GM10248 (cell line): ENCODE measurements around the gene OXER1.
"Not testable (repeated sequence)": the region's sequence is repeated elsewhere in the genome, so short reads cannot be mapped to it uniquely, and the experiment has no call there.

ENCODE experiments used
- CTCF ChIA-PET: fragments of 300-600 bp; sonication (Branson Sonifier 250); formaldehyde crosslinking; extraction: SDS; loops from one replicate; lab custom pipeline; 2021; ENCODE audit warnings: antibody characterized with exemption; lab: Yijun Ruan, JAX
- POLR2A ChIA-PET: fragments of 350-650 bp; sonication (Branson Sonifier 250); formaldehyde crosslinking; extraction: SDS; loops from one replicate; lab custom pipeline; 2020; ENCODE audit warnings: antibody characterized with exemption; lab: Yijun Ruan, JAX
- DNase-seq: peaks from one replicate; pipeline ENCODE4 v3.0.0; 2012; ENCODE audit errors: extremely low spot score
- CTCF ChIP-seq: IDR thresholded peaks from 2 replicates; pipeline ENCODE4 v1.5.1; 2012; ENCODE audit warnings: mild to moderate bottlenecking, low read depth; ENCODE audit errors: extremely low read depth, missing control alignments, control extremely low read depth

Gene OXER1

GRCh38 chr2:42741140-42741539, 22.8 kb downstream of the OXER1 start:
- no peak for DNase-seq
- no peak for TF ChIP-seq CTCF
- CTCF ChIA-PET = interaction anchor here (1.4 to 4.0 kb wide), 4 partner anchors 12 to 243 kb away, joined by 3 to 28 read pairs (median 4); no protein-coding TSS in a partner anchor
- POLR2A ChIA-PET = no interaction called here

GRCh38 chr2:42736598-42737322, 27.2 kb downstream of the OXER1 start:
- CTCF ChIA-PET = interaction anchor here (1.0 to 1.5 kb wide), 5 partner anchors 11 to 34 kb away, joined by 3 to 4 read pairs (median 3); no protein-coding TSS in a partner anchor
- no peak for DNase-seq
- TF ChIP-seq CTCF = no peak
- POLR2A ChIA-PET = no interaction called here

GRCh38 chr2:42733852-42734251, 30.1 kb downstream of the OXER1 start:
- TF ChIP-seq CTCF = no peak
- ChIA-PET POLR2A (no interaction called here), CTCF (no interaction called here)
- DNase-seq = no peak

- DNase-seq, POLR2A ChIA-PET: not testable (repeated sequence)
- CTCF ChIA-PET = interaction anchor here (1.0 kb wide), 1 partner anchor 11 kb away, joined by 5 read pairs; no protein-coding TSS in a partner anchor
Observed at GRCh38 chr2:42731316-42731715, 32.6 kb downstream of the OXER1 start.

GRCh38 chr2:42726680-42727079, 37.3 kb downstream of the OXER1 start:
- TF ChIP-seq CTCF = no peak

GRCh38 chr2:42725657-42726056, 38.3 kb downstream of the OXER1 start:
- no peak for TF ChIP-seq CTCF
- no peak for DNase-seq
- ChIA-PET POLR2A (no interaction called here), CTCF (interaction anchor here (1.0 to 2.4 kb wide), 5 partner anchors 10 to 69 kb away, joined by 3 to 7 read pairs (median 4); no protein-coding TSS in a partner anchor)

More at GRCh38 chr2:42726680-42727079, 37.3 kb downstream of the OXER1 start:
- no peak for DNase-seq
- CTCF ChIA-PET = interaction anchor here (1.3 to 2.4 kb wide), 4 partner anchors 11 to 23 kb away, joined by 3 to 7 read pairs (median 5); no protein-coding TSS in a partner anchor
- POLR2A ChIA-PET = no interaction called here

GRCh38 chr2:42724886-42725285, 39.0 kb downstream of the OXER1 start:
- DNase-seq = no peak
- ChIA-PET CTCF (interaction anchor here (0.9 to 2.4 kb wide), 2 partner anchors 9 to 17 kb away, joined by 3 to 6 read pairs; no protein-coding TSS in a partner anchor), POLR2A (no interaction called here)
- no peak for TF ChIP-seq CTCF
